GM10248 (cell line): Measurements from ENCODE around the gene PAQR7.

Source experiments
- CTCF ChIA-PET: fragments of 300-600 bp; sonication (Branson Sonifier 250); formaldehyde crosslinking; extraction: SDS; loops from one replicate; lab custom pipeline; 2021; ENCODE audit warnings: antibody characterized with exemption; lab: Yijun Ruan, JAX
- POLR2A ChIA-PET: fragments of 350-650 bp; sonication (Branson Sonifier 250); formaldehyde crosslinking; extraction: SDS; loops from one replicate; lab custom pipeline; 2020; ENCODE audit warnings: antibody characterized with exemption; lab: Yijun Ruan, JAX
- DNase-seq: peaks from one replicate; pipeline ENCODE4 v3.0.0; 2012; ENCODE audit errors: extremely low spot score
- CTCF ChIP-seq: IDR thresholded peaks from 2 replicates; pipeline ENCODE4 v1.5.1; 2012; ENCODE audit warnings: mild to moderate bottlenecking, low read depth; ENCODE audit errors: extremely low read depth, missing control alignments, control extremely low read depth

Gene PAQR7

GRCh38 chr1:25819491-25820246, 55.8 kb downstream of the PAQR7 start, which contains the start of gene MTFR1L:
Gene MTFR1L (plus strand): TSS chr1:25819954. CDS start chr1:25823105, 3,151 bp downstream.
- ChIA-PET POLR2A (no interaction called here), CTCF (interaction anchor here (1.9 to 6.0 kb wide), 5 partner anchors 10 to 76 kb away, joined by 5 to 26 read pairs (median 7); no protein-coding TSS in a partner anchor)
- DNase-seq, result peak; percentile 98
- TF ChIP-seq CTCF, result no peak

- ChIA-PET CTCF (interaction anchor here (1.9 to 6.0 kb wide), 2 partner anchors 9 to 18 kb away, joined by 5 to 26 read pairs; no protein-coding TSS in a partner anchor), POLR2A (no interaction called here)
- DNase-seq, result no peak
- no peak for TF ChIP-seq CTCF
Observed at GRCh38 chr1:25818569-25818968, 56.9 kb downstream of the PAQR7 start.

- ChIA-PET CTCF (interaction anchor here (1.1 to 6.0 kb wide), 2 partner anchors 8 to 16 kb away, joined by 3 to 26 read pairs; no protein-coding TSS in a partner anchor), POLR2A (no interaction called here)
- no peak for DNase-seq
- no peak for TF ChIP-seq CTCF
Observed at GRCh38 chr1:25817840-25818501, 57.5 kb downstream of the PAQR7 start.

- CTCF ChIA-PET, result interaction anchor here (1.0 kb wide), 1 partner anchor 15 kb away, joined by 3 read pairs; no protein-coding TSS in a partner anchor
- POLR2A ChIA-PET, result no interaction called here
- TF ChIP-seq CTCF, result no peak
- no peak for DNase-seq
Observed at GRCh38 chr1:25816112-25816718, 59.3 kb downstream of the PAQR7 start.

- no peak for DNase-seq
- POLR2A ChIA-PET, result no interaction called here
- TF ChIP-seq CTCF, result no peak
- CTCF ChIA-PET, result interaction anchor here (0.9 to 1.8 kb wide), 5 partner anchors 11 to 295 kb away, joined by 3 to 9 read pairs (median 3); no protein-coding TSS in a partner anchor
Observed at GRCh38 chr1:25815208-25816111, 60.0 kb downstream of the PAQR7 start.
